NCI-H187 (cell line): ENCODE data around the gene PYROXD2.
"Not testable (repeated sequence)": the region's sequence is repeated elsewhere in the genome, so short reads cannot be mapped to it uniquely, and the experiment has no call there.

Source experiments
- DNase-seq, 2 experiments: peaks; one replicate each; lab custom pipeline; 2025; lab: John Stamatoyannopoulos, UW

PYROXD2 gene

GRCh38 chr10:98365406-98366061 lies 49.4 kb downstream of the PYROXD2 start:
- no peak for DNase-seq

GRCh38 chr10:98364432-98365102 lies 50.4 kb downstream of the PYROXD2 start:
- DNase-seq: no peak

GRCh38 chr10:98363220-98363619 lies 51.8 kb downstream of the PYROXD2 start:
- no peak for DNase-seq

- peak; percentile 6 to 12 for DNase-seq
These were observed 53.6 kb downstream of the PYROXD2 start for GRCh38 chr10:98361131-98362025.

GRCh38 chr10:98357194-98357822 lies 57.7 kb downstream of the PYROXD2 start:
- peak; percentile 65 to 86 for DNase-seq

- DNase-seq: no peak
These were observed 60.5 kb downstream of the PYROXD2 start for GRCh38 chr10:98354491-98354890.

- DNase-seq: no peak
These were observed 61.8 kb downstream of the PYROXD2 start for GRCh38 chr10:98353170-98353569.

- no peak for DNase-seq
These were observed 63.1 kb downstream of the PYROXD2 start for GRCh38 chr10:98351831-98352402.

- DNase-seq: no peak
These were observed 65.5 kb downstream of the PYROXD2 start for GRCh38 chr10:98349508-98349922.

- DNase-seq: no peak
These were observed 68.1 kb downstream of the PYROXD2 start for GRCh38 chr10:98346847-98347246.

GRCh38 chr10:98344589-98345038 lies 70.4 kb downstream of the PYROXD2 start:
- no peak for DNase-seq

- not testable (repeated sequence) for DNase-seq
These were observed 73.3 kb downstream of the PYROXD2 start for GRCh38 chr10:98341701-98342100.

GRCh38 chr10:98340940-98341310 lies 74.1 kb downstream of the PYROXD2 start:
- no peak for DNase-seq

GRCh38 chr10:98340261-98340939 lies 74.6 kb downstream of the PYROXD2 start:
- DNase-seq: no peak

GRCh38 chr10:98339799-98340198 lies 75.2 kb downstream of the PYROXD2 start:
- DNase-seq: no peak

- no peak for DNase-seq
These were observed 76.1 kb downstream of the PYROXD2 start for GRCh38 chr10:98338896-98339295.

GRCh38 chr10:98338318-98338717 lies 76.7 kb downstream of the PYROXD2 start:
- no peak for DNase-seq

GRCh38 chr10:98337484-98337883 lies 77.5 kb downstream of the PYROXD2 start:
- DNase-seq: no peak
